Measurements from ENCODE around the gene PIP4P1. TPM values are rescaled to one million over a fixed set of nuclear protein-coding genes. Genes with fewer than 3 reads are reported as not detected.

PIP4P1 gene
- total and polyA plus RNA-seq, 12 donors, result 15.5 to 31.9 (median 18.7) TPM

GRCh38 chr14:20428802-20429201 lies 32.4 kb downstream of the PIP4P1 start:
- intact Hi-C loops (cut with DNase I), result no loop called here
- Histone ChIP-seq H3K9me3 (no peaks in the 10 kb centered on the region), H3K4me3 (no peak overlapping the region), H3K27me3 (no peaks in the 10 kb centered on the region), H3K36me3 (peaks cover 0 to 12% (median 0%) of the 10 kb centered on the region in 9 donors), H3K27ac (no peak overlapping the region), H3K4me1 (peaks cover 0 to 36% (median 9%) of the 10 kb centered on the region in 9 donors)
- 36 to 41% methylated on average over 5 of the region's 5 CpGs for WGBS, 2 donors
- no peak for TF ChIP-seq CTCF (IDR thresholded peaks at IDR 0.05)
- ATAC-seq (peak in 3 of 8 donors; percentile 29 to 38 (median 31)), DNase-seq (no peak)

GRCh38 chr14:20428010-20428365 lies 33.2 kb downstream of the PIP4P1 start:
- H3K27me3 ChIP-seq, result no peaks in the 10 kb centered on the region
- no peaks in the 10 kb centered on the region for H3K9me3 ChIP-seq
- peaks cover 0 to 12% (median 0%) of the 10 kb centered on the region in 9 donors for H3K36me3 ChIP-seq
- peaks cover 0 to 36% (median 9%) of the 10 kb centered on the region in 9 donors for H3K4me1 ChIP-seq
- ATAC-seq (no peak), DNase-seq (no peak)
- no peak overlapping the region for H3K4me3 ChIP-seq
- intact Hi-C loops (cut with DNase I), result no loop called here
- 81 to 86% methylated on average over 5 of the region's 5 CpGs for WGBS, 2 donors
- H3K27ac ChIP-seq, result peak overlapping the region in 2 of 10 donors; percentile 64 to 74
- TF ChIP-seq CTCF (IDR thresholded peaks at IDR 0.05), result no peak

GRCh38 chr14:20427231-20428009 lies 33.8 kb downstream of the PIP4P1 start:
- Histone ChIP-seq H3K4me1 (peaks cover 0 to 36% (median 9%) of the 10 kb centered on the region in 9 donors), H3K9me3 (no peaks in the 10 kb centered on the region), H3K36me3 (peaks cover 0 to 12% (median 0%) of the 10 kb centered on the region in 9 donors), H3K4me3 (peak overlapping the region in 1 of 10 donors; percentile 26), H3K27me3 (no peaks in the 10 kb centered on the region), H3K27ac (peak overlapping the region in 4 of 10 donors; percentile 6 to 74 (median 38))
- WGBS, 2 donors, result 65 to 72% methylated on average over 5 of the region's 5 CpGs
- intact Hi-C loops (cut with DNase I), result no loop called here
- TF ChIP-seq CTCF (IDR thresholded peaks at IDR 0.05), result no peak
- ATAC-seq (peak in 7 of 8 donors; percentile 45 to 73 (median 51)), DNase-seq (no peak)

- no peaks in the 10 kb centered on the region for H3K27me3 ChIP-seq
- WGBS, 2 donors, result 32 to 53% methylated on average over 2 of the region's 2 CpGs
- no peak for TF ChIP-seq CTCF (IDR thresholded peaks at IDR 0.05)
- peaks cover 0 to 28% (median 2%) of the 10 kb centered on the region in 9 donors for H3K4me1 ChIP-seq
- no peaks in the 10 kb centered on the region for H3K9me3 ChIP-seq
- H3K36me3 ChIP-seq, result peaks cover 0 to 8% (median 0%) of the 10 kb centered on the region in 9 donors
- intact Hi-C loops (cut with DNase I), result no loop called here
- ATAC-seq (no peak), DNase-seq (no peak)
- no peak overlapping the region for H3K27ac ChIP-seq
- no peak overlapping the region for H3K4me3 ChIP-seq
These were observed 36.4 kb downstream of the PIP4P1 start for GRCh38 chr14:20424851-20425250.

Measured in heart right ventricle (tissue), 16 donors.